ENCODE results near the gene CACNA2D1. TPM values are rescaled to one million over a fixed set of nuclear protein-coding genes. Genes with fewer than 3 reads are reported as not detected.

Gene CACNA2D1
- total and polyA plus RNA-seq, 2 donors (not counting 1 experiment from before 2014, with no cell fraction given): 31.7 to 64.4 TPM

- H3K79me2 ChIP-seq (ENCODE audit: control insufficient read depth, insufficient read depth, low read length): no peaks in the 10 kb centered on the region
- H3K27ac ChIP-seq (ENCODE audit: insufficient read depth, low read length): no peak overlapping the region
- no peak overlapping the region for H3K4me2 ChIP-seq (ENCODE audit: extremely low read depth, insufficient read depth, low read length)
- no peak overlapping the region for H2AFZ ChIP-seq (ENCODE audit: low read length)
- H3K9ac ChIP-seq (ENCODE audit: insufficient read depth, low read length): no peak overlapping the region
- TF ChIP-seq CTCF (conservative IDR thresholded peaks at IDR 0.05 in 1 of 2, IDR thresholded peaks at IDR 0.05 in 1 of 2; ENCODE audit: low read depth in 1 of 2, low read length in 2 of 2) (no peak), EZH2 (IDR thresholded peaks at IDR 0.05; ENCODE audit: low read length, missing control alignments) (no peak)
- no peaks in the 10 kb centered on the region for H3K4me1 ChIP-seq (ENCODE audit: control insufficient read depth, extremely low read depth, insufficient read depth, low read length)
- H4K20me1 ChIP-seq (ENCODE audit: control insufficient read depth, extremely low read depth, insufficient read depth, low read length): no peaks in the 10 kb centered on the region
- DNase-seq (ENCODE audit: low read depth in 2 of 2): no peak
- no peak overlapping the region for H3K4me3 ChIP-seq (replicated peaks in 1 of 4; ENCODE audit: control extremely low read depth in 1 of 4, insufficient read depth in 1 of 4, low read depth in 3 of 4, low read length in 4 of 4)
- H3K27me3 ChIP-seq (ENCODE audit: control insufficient read depth, insufficient read depth, low read length): no peaks in the 10 kb centered on the region
- no peaks in the 10 kb centered on the region for H3K9me3 ChIP-seq (ENCODE audit: control insufficient read depth, insufficient read depth, low read depth, low read length)
- H3K36me3 ChIP-seq (ENCODE audit: control insufficient read depth, insufficient read depth, low read length): no peaks in the 10 kb centered on the region
Observed at GRCh38 chr7:82175319-82175718, 268.3 kb downstream of the CACNA2D1 start.

- H3K4me1 ChIP-seq (ENCODE audit: control insufficient read depth, extremely low read depth, insufficient read depth, low read length): no peaks in the 10 kb centered on the region
- H3K9ac ChIP-seq (ENCODE audit: insufficient read depth, low read length): no peak overlapping the region
- no peak overlapping the region for H2AFZ ChIP-seq (ENCODE audit: low read length)
- no peak overlapping the region for H3K4me2 ChIP-seq (ENCODE audit: extremely low read depth, insufficient read depth, low read length)
- H3K79me2 ChIP-seq (ENCODE audit: control insufficient read depth, insufficient read depth, low read length): no peaks in the 10 kb centered on the region
- no peak for DNase-seq (ENCODE audit: low read depth in 2 of 2)
- no peaks in the 10 kb centered on the region for H4K20me1 ChIP-seq (ENCODE audit: control insufficient read depth, extremely low read depth, insufficient read depth, low read length)
- H3K9me3 ChIP-seq (ENCODE audit: control insufficient read depth, insufficient read depth, low read depth, low read length): no peaks in the 10 kb centered on the region
- no peaks in the 10 kb centered on the region for H3K36me3 ChIP-seq (ENCODE audit: control insufficient read depth, insufficient read depth, low read length)
- no peaks in the 10 kb centered on the region for H3K27me3 ChIP-seq (ENCODE audit: control insufficient read depth, insufficient read depth, low read length)
- no peak overlapping the region for H3K4me3 ChIP-seq (replicated peaks in 1 of 4; ENCODE audit: control extremely low read depth in 1 of 4, insufficient read depth in 1 of 4, low read depth in 3 of 4, low read length in 4 of 4)
- no peak for TF ChIP-seq CTCF (conservative IDR thresholded peaks at IDR 0.05 in 1 of 2, IDR thresholded peaks at IDR 0.05 in 1 of 2; ENCODE audit: low read depth in 1 of 2, low read length in 2 of 2)
- no peak for TF ChIP-seq EZH2 (IDR thresholded peaks at IDR 0.05; ENCODE audit: low read length, missing control alignments)
- H3K27ac ChIP-seq (ENCODE audit: insufficient read depth, low read length): no peak overlapping the region
Observed at GRCh38 chr7:82173400-82174021, 270.1 kb downstream of the CACNA2D1 start.

GRCh38 chr7:82172881-82173280 is 270.7 kb downstream of the CACNA2D1 start:
- no peak overlapping the region for H2AFZ ChIP-seq (ENCODE audit: low read length)
- no peaks in the 10 kb centered on the region for H3K79me2 ChIP-seq (ENCODE audit: control insufficient read depth, insufficient read depth, low read length)
- H3K9me3 ChIP-seq (ENCODE audit: control insufficient read depth, insufficient read depth, low read depth, low read length): no peaks in the 10 kb centered on the region
- H3K4me3 ChIP-seq (replicated peaks in 1 of 4; ENCODE audit: control extremely low read depth in 1 of 4, insufficient read depth in 1 of 4, low read depth in 3 of 4, low read length in 4 of 4): no peak overlapping the region
- no peaks in the 10 kb centered on the region for H4K20me1 ChIP-seq (ENCODE audit: control insufficient read depth, extremely low read depth, insufficient read depth, low read length)
- H3K36me3 ChIP-seq (ENCODE audit: control insufficient read depth, insufficient read depth, low read length): no peaks in the 10 kb centered on the region
- H3K27me3 ChIP-seq (ENCODE audit: control insufficient read depth, insufficient read depth, low read length): no peaks in the 10 kb centered on the region
- no peaks in the 10 kb centered on the region for H3K4me1 ChIP-seq (ENCODE audit: control insufficient read depth, extremely low read depth, insufficient read depth, low read length)
- peak in 1 of 2 donors; percentile 18 for DNase-seq (ENCODE audit: low read depth in 2 of 2)
- H3K27ac ChIP-seq (ENCODE audit: insufficient read depth, low read length): no peak overlapping the region
- H3K9ac ChIP-seq (ENCODE audit: insufficient read depth, low read length): no peak overlapping the region
- TF ChIP-seq CTCF (conservative IDR thresholded peaks at IDR 0.05 in 1 of 2, IDR thresholded peaks at IDR 0.05 in 1 of 2; ENCODE audit: low read depth in 1 of 2, low read length in 2 of 2) (no peak), EZH2 (IDR thresholded peaks at IDR 0.05; ENCODE audit: low read length, missing control alignments) (no peak)
- no peak overlapping the region for H3K4me2 ChIP-seq (ENCODE audit: extremely low read depth, insufficient read depth, low read length)

All from fibroblast of lung (primary cell).